ENCODE results near the gene TEDC2.
A peak's percentile ranks its signal among the peaks of the same experiment; 100 is the strongest.

TEDC2 gene

GRCh38 chr16:2425825-2426430 lies 34.0 kb upstream of the TEDC2 start:
- no peak overlapping the region for H3K4me3 ChIP-seq (ENCODE audit: low read depth, low read length)
- TF ChIP-seq CTCF (IDR thresholded peaks at IDR 0.05; ENCODE audit: low read depth, low read length, missing control alignments), result no peak
- no peak for DNase-seq (ENCODE audit: low read depth)

GRCh38 chr16:2426941-2427361 lies 33.0 kb upstream of the TEDC2 start:
- TF ChIP-seq CTCF (IDR thresholded peaks at IDR 0.05; ENCODE audit: low read depth, low read length, missing control alignments), result no peak
- DNase-seq (ENCODE audit: low read depth), result no peak
- H3K4me3 ChIP-seq (ENCODE audit: low read depth, low read length), result no peak overlapping the region

GRCh38 chr16:2427526-2427925 lies 32.4 kb upstream of the TEDC2 start:
- H3K4me3 ChIP-seq (ENCODE audit: low read depth, low read length), result no peak overlapping the region
- DNase-seq (ENCODE audit: low read depth), result no peak
- no peak for TF ChIP-seq CTCF (IDR thresholded peaks at IDR 0.05; ENCODE audit: low read depth, low read length, missing control alignments)

GRCh38 chr16:2428051-2428783 lies 31.7 kb upstream of the TEDC2 start:
- peak; percentile 5 for DNase-seq (ENCODE audit: low read depth)
- TF ChIP-seq CTCF (IDR thresholded peaks at IDR 0.05; ENCODE audit: low read depth, low read length, missing control alignments), result peak; percentile 30
- H3K4me3 ChIP-seq (ENCODE audit: low read depth, low read length), result peak overlapping the region; percentile 71

GRCh38 chr16:2428784-2429033 lies 31.2 kb upstream of the TEDC2 start:
- no peak for DNase-seq (ENCODE audit: low read depth)
- H3K4me3 ChIP-seq (ENCODE audit: low read depth, low read length), result peak overlapping the region; percentile 71
- no peak for TF ChIP-seq CTCF (IDR thresholded peaks at IDR 0.05; ENCODE audit: low read depth, low read length, missing control alignments)

- peak within 1 kb of the TSS; percentile 82 for H3K4me3 ChIP-seq (ENCODE audit: low read depth, low read length)
- peak; percentile 75 for DNase-seq (ENCODE audit: low read depth)
- no peak for TF ChIP-seq CTCF (IDR thresholded peaks at IDR 0.05; ENCODE audit: low read depth, low read length, missing control alignments)
These were observed 30.7 kb upstream of the TEDC2 start, which contains the start of gene CCNF for GRCh38 chr16:2429034-2429770. Gene CCNF (plus strand): TSS chr16:2429447. CDS start chr16:2429482, 35 bp downstream.
